Prostate gland (tissue), 2 donors: Measurements from ENCODE around the gene VSIG2.

Experiments
- POLR2AphosphoS5 ChIP-seq: sonication (generic); formaldehyde crosslinking; IDR thresholded peaks from one replicate; pipeline ENCODE4 v1.6.1; 2017; ENCODE audit warnings: antibody characterized with exemption
- TF ChIP-seq, protein P1 (sequence below), 4 experiments: fragments of 200-600 bp in 2 of 4; fragments of 450-650 bp in 2 of 4; sonication (generic) in 2 of 4; IDR thresholded peaks; 1 replicate in 3 of 4; 2 replicates in 1 of 4; pipeline ENCODE4 v1.5.1; 2016 to 2019; ENCODE audit warnings: antibody characterized with exemption in 4 of 4, mild to moderate bottlenecking in 2 of 4, moderate library complexity in 2 of 4

DNA sequence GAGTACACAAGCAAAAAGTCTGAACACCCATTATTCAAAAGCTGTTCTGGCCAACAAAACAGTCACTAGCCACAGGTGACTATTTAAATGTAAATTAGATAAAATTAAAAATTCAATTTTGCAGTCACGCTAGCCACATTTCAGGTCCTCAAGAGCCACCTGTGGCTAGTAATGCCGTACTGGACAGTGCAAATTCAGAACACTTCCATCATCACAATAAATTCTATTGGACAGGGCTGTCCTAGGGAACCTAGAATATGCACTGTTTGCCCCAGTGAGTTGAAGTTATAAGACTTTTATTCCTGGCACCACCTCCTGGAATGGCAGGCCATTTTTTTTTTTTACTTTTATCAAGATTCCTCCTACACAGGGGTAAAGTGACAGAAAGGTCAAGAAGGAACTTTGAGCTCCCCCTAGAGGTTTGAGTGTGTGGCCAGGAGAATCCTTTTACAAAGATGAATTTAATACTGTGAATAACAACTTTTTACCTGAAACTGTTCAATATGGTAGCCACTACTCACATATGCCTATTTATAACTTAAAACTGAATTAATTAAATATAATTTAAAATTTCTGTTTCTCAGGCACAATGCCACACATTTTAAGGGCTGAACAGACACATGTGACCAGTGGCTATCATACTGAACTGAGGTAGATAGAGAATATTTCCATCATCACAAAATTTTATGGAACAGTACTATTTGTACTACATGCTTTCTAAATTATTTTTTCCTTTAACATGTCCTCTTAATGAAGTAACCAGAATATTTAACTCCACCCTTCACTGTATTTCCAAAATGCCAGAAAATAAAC, 41.6 kb upstream of the VSIG2 start:
- no peak for TF ChIP-seq POLR2AphosphoS5
- TF ChIP-seq, protein P1, sequence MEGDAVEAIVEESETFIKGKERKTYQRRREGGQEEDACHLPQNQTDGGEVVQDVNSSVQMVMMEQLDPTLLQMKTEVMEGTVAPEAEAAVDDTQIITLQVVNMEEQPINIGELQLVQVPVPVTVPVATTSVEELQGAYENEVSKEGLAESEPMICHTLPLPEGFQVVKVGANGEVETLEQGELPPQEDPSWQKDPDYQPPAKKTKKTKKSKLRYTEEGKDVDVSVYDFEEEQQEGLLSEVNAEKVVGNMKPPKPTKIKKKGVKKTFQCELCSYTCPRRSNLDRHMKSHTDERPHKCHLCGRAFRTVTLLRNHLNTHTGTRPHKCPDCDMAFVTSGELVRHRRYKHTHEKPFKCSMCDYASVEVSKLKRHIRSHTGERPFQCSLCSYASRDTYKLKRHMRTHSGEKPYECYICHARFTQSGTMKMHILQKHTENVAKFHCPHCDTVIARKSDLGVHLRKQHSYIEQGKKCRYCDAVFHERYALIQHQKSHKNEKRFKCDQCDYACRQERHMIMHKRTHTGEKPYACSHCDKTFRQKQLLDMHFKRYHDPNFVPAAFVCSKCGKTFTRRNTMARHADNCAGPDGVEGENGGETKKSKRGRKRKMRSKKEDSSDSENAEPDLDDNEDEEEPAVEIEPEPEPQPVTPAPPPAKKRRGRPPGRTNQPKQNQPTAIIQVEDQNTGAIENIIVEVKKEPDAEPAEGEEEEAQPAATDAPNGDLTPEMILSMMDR (IDR thresholded peaks at IDR 0.05) = peak in 3 of 4 experiments; percentile 26 to 45 (median 36)
